Activated CD8-positive, alpha-beta memory T cell treated with anti-CD3 and anti-CD28 coated beads, Interleukin-2, amount 50 U/mL, for 1 hour (primary cell): ENCODE measurements around the gene FAM72D.
"Not testable (repeated sequence)": the region's sequence is repeated elsewhere in the genome, so short reads cannot be mapped to it uniquely, and the experiment has no call there.

ENCODE experiments used
- DNase-seq: peaks from one replicate; pipeline ENCODE4 v3.0.0-alpha.2; 2020; ENCODE audit errors: extremely low read depth

FAM72D gene

DNA sequence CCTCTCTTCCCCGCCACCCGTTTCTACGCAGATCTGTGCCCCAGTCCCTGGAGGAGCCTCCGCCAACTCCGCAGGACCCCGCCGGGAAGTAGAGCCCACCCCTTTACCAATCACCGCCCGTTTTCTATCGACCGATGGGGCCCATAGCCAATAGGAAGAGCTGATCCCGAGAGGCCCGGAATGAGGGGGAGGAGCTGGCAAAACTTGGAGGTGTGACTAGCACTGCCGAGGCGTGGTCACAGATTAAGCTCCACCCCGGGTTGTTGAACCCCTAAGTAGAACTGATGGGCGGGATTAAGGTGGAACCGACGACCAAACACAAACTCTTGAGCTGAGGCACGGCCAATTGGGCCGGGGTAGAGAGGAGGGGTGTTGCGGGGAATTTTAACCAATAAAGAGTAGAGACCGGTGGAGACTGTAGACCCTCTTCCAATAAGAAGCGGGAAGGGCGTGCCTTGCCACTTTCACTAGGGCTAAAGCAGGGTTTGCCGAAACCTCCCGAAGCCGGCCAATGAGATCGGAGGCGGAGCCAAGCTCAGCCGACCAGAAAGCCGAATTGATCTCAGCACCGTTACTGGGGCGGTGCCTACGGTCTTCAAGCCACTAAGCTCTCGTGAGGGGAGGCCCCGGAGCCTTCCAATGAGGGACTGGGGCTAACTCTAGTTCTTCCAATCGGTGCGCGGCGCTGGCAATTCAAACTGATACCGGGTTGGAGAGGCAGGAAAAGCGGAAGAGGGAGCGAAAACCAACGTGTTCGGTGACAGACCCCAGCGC, at the start of gene FAM72D, which contains the start of gene SRGAP2B:
TSS of gene FAM72D (plus strand) at position 691 of the 774 bp plus-strand sequence. CDS start 874 bp downstream, outside the sequence.
TSS of gene SRGAP2B (minus strand) at position 45 of the 774 bp plus-strand sequence. CDS start 2,427 bp downstream, outside the sequence.
- not testable (repeated sequence) for DNase-seq

DNA sequence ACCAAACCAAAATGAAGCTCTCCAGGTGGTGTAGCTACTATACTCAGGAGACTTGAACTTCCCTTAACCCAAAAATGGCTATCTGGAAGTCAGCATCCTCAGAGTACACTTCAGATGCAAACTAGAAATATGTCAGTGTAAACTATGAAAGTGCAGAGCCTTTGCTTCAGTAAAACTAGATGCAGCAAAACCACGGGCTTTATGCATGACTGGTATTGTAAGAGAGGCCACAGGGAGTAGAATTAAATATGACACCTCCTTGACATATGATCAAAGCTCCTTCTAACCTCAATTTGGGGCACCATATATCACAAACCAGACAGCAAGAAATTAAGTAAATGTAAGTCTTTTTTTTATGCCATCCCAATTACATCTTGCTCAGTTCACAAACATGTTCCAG, 48.2 kb upstream of the FAM72D start:
- DNase-seq: not testable (repeated sequence)

DNA sequence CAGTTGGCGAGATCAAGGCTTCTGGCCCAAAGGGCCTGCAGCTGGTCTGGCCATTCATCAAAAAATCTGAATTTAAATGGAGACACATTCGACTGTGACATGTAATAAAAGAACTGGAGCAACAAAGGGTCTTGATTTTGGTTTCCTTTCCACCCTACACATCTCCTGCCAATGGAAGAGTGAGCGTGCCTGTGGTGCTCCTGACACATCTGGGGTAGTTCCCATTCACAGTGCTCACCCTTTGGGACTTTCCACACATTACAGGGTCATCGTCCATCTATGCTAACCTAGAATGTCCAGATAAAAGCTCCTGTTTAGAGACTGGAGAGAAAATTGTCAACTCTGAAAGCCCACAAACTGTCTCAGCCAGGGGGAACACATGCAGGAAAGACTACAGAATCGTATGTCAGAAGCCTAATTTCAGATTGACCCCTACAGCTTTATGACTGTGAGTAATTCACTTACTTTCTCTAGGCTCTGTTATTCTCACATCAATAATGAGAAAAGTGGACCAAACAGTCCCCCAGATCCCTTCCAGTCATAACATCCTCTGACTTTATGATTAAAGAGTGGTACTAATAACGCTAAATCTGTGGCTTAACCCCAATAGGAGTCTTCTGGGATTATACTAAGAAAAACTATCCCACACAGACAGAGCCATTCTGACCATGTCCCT, 47.5 kb upstream of the FAM72D start:
- DNase-seq: not testable (repeated sequence)

DNA sequence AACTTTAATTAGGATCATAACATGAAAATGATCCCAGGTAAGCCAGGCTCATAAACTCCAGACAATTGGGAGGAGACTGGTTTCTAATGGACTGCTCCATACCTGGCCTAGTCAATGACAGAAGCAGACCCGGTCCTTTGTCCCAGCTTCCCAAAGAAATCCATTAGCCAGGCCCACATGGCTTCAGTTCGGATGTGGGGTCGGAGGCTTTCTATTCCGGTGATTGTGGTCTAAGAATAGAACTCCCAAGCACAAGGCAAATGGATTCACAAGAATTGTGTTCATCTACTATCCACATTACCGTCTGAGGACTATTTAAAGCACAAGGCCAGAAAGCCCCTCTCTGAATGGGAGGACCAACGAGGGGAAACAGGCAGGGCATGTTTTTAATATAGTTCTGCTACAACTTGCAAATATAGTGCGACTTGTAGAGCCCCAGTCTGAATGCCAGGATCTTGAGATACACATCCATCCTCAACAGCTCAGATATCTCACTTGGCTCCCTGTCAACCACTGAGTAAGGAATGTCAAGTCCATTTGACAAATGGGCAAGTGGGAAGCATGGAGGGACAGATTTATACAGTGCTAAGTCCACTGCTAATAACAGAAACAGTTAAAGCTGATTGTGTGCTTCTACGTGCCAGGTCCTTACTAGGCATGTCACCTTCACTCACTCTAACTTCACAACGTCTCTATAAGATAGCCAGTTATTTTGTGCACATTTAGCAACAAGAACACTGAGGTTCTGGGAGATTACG, 43.6 kb upstream of the FAM72D start:
- not testable (repeated sequence) for DNase-seq

DNA sequence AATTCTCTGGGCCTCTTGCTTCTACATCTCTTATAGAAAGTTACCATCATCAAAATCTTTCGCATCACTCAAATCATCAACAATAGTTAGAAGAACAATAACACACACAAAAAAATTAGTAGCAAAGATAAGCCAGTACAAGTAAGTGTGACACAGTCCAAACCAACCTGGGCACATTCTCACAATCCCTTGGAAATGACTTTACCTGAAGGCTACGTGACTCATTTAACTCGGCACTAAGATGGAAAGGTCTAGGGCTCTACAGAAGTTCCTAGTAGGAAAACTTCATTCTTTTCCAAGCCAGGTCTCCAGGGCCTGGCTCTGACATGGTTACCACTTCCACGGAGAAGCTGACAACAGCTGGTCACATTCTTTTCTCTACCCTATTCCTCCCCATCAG, 42.3 kb upstream of the FAM72D start:
- not testable (repeated sequence) for DNase-seq

DNA sequence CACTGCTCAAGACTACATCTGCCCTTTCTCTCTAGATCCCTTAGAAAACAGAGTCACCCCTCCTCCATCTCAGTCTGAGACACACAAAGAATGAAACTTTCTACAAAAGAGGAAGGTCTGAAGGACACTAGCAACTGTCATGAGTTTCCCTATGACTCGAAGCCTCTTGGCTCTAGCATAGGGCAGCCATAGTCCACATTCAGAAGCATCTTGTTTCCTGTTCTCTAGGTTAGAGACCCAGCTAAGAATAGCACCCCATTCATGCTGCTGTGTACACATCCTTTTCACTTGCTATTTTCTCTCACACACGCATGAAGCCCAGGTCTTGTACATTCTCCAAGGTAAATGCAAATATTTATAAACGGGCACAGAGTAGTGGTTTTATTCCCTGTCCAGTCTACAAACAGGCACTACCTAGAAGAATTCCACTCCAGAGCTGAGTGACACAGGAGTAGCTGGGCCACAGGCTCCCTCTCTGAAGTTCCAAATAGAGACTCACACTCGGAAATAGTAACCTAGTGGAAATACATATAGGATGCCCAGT, 40.5 kb upstream of the FAM72D start:
- not testable (repeated sequence) for DNase-seq

DNA sequence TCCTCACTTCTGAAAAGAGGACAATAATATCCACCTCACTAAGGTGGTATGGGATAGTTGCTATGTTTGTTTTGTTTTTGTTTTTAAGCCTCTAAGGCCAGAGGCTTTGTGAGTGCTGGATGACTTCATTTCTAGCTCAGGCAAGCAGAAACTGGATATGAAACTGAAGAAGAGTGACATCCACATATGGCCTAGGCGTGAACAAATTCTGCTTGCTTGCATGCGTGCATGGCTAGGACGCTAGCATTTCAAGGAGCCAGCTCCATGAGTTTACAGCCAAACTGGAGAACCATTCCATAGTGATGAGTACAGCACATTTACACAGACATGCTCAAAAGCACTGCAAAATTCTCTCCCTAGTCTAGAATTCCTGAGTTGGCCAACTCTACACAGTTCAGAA, 37.6 kb upstream of the FAM72D start:
- DNase-seq: not testable (repeated sequence)

DNA sequence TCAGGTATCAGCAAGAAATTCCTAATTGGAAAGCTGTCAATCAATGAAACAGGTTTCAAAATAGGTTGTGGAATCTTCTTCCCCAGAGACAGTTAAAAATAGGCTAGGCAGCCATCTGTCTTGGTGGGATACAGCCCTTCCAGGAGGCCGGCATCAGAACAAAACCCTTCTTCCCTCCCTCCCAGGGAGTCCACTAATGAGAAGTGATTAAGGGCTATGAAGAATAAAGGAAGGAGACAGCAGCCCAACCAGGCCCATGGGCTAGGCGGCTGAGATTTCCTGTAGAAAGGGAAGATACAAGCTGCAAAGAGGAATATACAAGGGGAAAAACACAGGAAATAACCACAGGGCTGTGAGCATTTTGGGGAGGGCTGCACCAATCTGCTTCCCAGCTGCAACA, 32.5 kb upstream of the FAM72D start:
- not testable (repeated sequence) for DNase-seq

DNA sequence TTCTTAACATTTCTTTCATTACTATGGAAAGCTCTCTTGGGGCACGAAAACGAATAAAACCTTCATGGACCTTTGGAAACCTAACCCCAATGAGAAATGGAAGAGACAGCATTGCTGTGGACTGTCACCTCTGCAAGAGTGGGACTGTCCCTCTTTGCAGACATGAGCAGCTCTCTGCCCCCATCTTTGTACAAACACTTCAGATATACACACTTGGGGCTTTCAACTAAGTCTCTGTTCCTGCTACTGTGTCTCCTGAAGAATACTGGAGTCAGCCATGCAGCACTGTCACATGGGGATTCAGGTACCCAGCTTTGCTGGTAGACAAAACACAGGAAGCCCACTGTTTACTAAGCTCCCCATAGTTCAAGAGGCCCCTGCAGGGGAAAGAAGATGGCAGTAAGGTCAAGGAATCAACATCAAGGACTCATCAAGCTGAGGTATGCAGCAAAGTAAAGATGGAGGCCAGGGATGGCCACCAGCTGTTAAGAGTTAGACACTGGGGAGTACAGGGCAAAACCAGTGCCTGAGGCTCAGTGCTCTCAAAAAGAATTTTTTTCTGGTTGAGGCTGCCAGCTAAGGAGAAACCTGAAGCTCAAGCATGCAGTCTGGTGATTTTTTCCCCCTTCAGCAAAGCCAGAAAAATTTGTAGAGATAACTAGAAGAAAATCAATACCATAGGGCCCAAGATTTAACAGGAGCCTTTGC, 31.7 kb upstream of the FAM72D start:
- not testable (repeated sequence) for DNase-seq

DNA sequence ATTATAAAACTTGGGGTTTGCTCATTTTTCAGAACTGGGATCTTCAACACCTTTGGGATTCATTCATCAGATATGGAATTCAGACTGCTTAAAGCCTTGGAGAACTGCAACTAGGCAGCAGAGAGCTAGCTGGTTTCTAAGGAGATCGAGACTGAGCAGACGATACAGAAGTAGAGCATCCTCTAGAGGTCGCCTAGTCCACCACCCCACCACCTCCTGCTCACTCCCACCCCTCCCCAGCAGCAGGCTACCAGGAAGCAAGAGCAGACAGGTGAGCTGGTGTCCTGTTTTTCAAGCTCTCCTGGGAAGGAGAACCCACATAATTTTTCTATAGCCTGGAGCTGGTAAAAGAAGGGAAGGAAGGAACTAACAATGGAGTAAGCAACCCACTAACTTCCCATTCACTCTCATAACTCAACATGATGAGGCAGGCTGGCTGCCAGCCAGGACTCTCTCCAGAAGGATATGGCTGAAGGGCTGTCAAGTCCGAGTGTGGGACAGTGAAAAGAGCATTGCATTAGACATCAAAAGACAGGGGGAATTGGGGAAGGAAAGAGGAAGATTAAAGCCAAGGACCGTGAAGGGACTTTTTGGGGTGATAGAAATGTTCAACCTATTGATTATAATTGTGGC, 30.5 kb upstream of the FAM72D start:
- not testable (repeated sequence) for DNase-seq

DNA sequence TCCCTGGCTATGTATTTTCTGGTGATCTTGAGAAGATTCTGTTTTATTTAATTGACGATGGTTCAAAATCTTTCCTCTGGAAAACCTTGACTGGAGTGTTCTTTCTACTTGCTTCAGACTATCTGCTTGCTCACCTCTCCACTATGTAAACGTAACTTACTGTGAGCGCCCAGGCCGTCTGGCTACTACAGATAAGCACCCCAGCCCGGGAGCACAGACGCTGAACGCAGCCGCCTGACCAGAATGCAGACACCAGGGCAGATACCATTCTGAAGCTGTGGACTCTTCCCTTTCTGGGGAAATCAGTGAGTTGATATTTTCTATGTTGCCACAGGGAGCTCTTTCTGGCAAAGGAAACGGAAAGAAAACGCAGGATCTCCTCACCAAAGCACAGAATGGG, 29.3 kb upstream of the FAM72D start:
- DNase-seq: not testable (repeated sequence)

DNA sequence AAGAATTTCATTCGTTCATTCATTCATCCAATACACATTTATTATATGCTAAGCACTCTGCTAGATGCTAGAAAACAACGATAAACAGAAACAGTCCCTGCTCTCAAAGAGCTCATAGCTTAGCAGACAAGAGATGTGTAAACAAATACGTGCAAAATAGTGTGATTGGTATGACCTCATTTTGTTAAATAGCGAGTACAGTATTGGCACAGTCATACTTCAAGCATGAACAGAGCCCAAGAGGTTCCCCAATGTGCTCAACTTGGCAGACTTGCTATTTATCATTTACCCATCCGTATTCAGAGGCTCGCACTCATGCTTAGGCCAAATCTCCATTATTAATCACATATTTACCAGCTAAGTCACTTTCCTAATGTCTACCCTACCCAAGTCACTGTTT, 24.2 kb upstream of the FAM72D start:
- DNase-seq: not testable (repeated sequence)

DNA sequence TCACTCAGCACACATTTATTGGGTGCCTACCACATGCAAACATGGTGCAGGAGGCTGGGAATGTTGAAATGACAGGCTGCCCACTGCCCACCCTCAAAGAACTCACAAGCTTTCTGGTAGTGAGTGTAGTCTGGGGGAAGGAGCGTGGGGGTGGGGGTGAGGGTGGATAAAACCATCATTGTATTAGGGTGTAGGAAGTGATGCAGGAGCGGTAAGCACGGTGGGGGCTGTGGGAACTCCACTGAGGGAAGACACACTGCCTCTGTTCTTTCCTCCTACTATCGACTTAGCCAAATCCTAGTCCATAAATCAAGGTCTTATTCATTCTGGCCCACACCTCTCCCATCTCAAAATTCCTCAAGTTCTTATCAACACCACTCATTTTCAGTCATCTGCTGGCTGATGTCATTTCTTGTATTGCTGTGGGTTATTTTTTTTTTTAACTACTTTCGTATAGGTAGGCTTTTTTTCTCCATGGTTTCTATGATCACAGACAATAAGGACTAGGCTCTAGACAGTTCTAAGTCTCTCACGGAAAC, 21.7 kb upstream of the FAM72D start:
- DNase-seq: not testable (repeated sequence)

DNA sequence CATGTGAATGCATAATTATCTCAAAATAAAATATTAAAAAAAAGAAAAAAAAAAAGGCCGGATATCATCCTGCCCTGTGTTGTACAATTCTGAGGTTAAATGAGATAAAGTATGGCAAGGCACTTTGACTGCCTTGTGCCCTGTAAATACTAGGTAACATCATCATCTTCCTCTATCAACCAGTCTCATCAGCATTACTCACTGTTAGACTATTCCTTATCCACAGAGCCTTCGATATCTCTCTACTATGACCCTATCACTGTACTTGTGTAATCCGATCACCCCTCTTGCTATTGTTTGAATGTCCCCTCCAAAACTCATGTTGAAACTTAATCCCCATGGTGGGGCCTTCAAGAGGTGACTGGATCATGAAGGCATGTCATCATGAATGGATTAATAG, 18.9 kb upstream of the FAM72D start:
- DNase-seq: not testable (repeated sequence)

DNA sequence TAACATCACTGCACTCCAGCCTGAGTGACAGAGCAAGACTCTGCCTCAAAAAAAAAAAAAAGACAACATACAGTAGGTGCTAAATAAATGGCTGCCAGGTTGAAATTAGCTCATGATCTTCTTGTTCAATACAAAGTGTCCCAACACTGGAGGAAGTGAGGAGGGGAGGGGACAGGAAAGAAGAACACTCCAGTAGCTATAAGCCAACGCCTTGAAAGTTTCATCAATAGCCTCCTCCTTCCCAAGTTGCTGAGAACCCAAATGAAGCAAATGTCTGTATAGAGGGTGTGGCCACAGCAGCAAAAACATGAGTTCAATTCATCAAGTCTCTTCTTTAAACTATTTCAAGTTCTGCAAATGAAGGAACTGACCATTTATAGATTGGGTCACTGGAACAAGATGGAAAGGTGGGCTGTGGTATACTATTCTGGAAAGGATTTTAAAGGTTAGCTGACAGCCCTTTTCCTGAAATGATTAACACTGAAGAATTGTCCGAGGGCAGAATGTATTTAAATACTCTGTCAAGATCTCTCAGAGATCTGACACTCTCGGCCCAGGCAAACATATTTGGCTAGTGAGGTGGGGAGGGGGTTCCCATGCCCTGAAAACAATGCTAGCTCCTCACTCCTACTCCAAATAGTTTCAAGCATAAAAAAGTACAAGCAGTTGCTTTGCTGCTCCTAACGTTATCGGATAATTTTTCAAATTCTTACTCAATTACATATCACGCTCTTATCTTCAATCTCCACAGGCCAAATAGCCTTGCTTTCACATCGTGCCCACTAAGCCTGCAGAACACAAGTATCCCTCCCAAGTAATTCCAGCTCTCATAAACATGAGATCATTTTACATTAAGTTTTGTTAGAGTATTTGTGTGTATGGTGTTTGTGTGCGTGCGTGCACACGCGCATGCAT, 17.6 kb upstream of the FAM72D start:
- DNase-seq: not testable (repeated sequence)

DNA sequence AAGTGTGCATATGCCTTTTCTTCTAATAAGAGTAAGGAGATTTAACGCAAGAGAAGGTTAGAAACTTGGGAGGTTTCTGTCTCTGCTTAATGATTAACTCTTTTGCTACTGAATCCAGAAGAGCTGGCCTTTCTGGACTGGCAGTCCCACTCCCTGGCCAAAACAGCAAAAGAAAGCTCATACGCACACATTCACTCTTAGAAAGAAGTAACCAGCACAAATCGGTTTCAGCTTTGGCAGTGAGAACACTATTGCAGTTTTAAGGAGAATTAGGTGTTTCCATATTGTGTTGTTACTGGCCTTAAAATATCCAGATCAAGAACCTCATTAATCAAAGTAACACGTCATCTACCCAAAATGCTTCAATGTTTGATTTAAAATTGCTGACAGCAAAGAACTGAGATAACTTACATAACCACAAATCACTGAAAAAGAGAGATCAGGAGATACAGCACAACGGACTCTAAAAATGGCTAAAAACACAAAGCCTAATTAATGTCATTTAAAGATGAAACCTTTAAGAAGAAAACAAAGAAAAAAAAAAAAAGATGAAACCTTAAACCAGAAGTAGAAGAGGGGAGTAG, 16.9 kb upstream of the FAM72D start:
- not testable (repeated sequence) for DNase-seq

DNA sequence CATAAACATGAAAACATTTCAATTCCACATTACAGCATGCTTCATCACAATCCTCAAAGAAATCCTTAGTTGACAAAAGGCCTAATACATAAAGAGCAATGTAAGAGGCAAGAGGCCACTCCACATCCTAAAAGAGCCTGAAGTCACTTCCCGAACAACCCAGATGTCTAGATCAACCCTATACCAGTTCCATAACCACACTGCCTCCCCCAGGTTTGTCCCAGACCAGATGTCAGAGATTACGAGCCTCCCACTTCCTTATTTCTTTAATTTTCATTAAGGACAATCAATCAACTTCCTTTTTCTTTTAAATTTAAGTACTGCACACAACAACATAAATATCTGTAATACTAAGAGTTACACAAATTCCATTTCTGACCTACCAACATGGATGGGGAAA, 16.0 kb upstream of the FAM72D start:
- not testable (repeated sequence) for DNase-seq

DNA sequence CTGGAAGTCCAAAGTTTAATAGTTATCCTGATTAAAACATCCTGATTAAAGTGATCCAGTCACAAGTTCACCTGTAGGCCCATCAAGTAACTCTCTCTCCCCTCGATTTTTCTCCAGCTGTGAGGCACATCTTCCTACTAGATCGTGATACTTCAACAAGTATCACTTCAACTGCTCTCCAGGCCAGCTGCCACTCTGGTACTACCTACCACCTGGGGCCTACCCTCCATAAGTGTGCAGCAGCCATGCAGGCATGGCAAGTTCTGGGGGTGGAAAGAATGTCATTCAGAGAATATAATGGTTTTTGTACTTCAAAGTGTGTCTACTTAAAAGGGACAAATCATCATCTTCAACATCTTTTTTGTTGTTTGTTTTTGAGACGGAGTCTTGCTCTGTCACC, 15.6 kb upstream of the FAM72D start:
- DNase-seq: not testable (repeated sequence)
